Breast epithelium (tissue), 3 donors: Measurements from ENCODE around the gene UGT1A4.

Experiments used
- POLR2A ChIP-seq: fragments of 450-650 bp; IDR thresholded peaks from one replicate; pipeline ENCODE4 v1.6.1; 2016; ENCODE audit warnings: antibody characterized with exemption, mild to moderate bottlenecking, moderate library complexity
- POLR2AphosphoS5 ChIP-seq, 3 donors: sonication (generic); formaldehyde crosslinking; IDR thresholded peaks; one replicate each; pipeline ENCODE4 v1.6.1; 2017; ENCODE audit warnings: antibody characterized with exemption in 3 of 3
- TF ChIP-seq, protein P1 (sequence below), 3 donors: fragments of 450-650 bp; IDR thresholded peaks; one replicate each; pipeline ENCODE4 v1.5.1; 2016 to 2017; ENCODE audit warnings: antibody characterized with exemption in 3 of 3, mild to moderate bottlenecking in 3 of 3, moderate library complexity in 3 of 3

GRCh38 chr2:233778030-233778429 lies 59.5 kb downstream of the UGT1A4 start, which contains the start of gene MROH2A:
- TF ChIP-seq, protein P1, sequence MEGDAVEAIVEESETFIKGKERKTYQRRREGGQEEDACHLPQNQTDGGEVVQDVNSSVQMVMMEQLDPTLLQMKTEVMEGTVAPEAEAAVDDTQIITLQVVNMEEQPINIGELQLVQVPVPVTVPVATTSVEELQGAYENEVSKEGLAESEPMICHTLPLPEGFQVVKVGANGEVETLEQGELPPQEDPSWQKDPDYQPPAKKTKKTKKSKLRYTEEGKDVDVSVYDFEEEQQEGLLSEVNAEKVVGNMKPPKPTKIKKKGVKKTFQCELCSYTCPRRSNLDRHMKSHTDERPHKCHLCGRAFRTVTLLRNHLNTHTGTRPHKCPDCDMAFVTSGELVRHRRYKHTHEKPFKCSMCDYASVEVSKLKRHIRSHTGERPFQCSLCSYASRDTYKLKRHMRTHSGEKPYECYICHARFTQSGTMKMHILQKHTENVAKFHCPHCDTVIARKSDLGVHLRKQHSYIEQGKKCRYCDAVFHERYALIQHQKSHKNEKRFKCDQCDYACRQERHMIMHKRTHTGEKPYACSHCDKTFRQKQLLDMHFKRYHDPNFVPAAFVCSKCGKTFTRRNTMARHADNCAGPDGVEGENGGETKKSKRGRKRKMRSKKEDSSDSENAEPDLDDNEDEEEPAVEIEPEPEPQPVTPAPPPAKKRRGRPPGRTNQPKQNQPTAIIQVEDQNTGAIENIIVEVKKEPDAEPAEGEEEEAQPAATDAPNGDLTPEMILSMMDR (IDR thresholded peaks at IDR 0.05), result no peak
- TF ChIP-seq POLR2A (no peak), POLR2AphosphoS5 (IDR thresholded peaks at IDR 0.05) (no peak)
